ENCODE measurements around the gene PLXND1.
"Not testable (repeated sequence)": the region's sequence is repeated elsewhere in the genome, so short reads cannot be mapped to it uniquely, and the experiment has no call there.

PLXND1 gene

DNA sequence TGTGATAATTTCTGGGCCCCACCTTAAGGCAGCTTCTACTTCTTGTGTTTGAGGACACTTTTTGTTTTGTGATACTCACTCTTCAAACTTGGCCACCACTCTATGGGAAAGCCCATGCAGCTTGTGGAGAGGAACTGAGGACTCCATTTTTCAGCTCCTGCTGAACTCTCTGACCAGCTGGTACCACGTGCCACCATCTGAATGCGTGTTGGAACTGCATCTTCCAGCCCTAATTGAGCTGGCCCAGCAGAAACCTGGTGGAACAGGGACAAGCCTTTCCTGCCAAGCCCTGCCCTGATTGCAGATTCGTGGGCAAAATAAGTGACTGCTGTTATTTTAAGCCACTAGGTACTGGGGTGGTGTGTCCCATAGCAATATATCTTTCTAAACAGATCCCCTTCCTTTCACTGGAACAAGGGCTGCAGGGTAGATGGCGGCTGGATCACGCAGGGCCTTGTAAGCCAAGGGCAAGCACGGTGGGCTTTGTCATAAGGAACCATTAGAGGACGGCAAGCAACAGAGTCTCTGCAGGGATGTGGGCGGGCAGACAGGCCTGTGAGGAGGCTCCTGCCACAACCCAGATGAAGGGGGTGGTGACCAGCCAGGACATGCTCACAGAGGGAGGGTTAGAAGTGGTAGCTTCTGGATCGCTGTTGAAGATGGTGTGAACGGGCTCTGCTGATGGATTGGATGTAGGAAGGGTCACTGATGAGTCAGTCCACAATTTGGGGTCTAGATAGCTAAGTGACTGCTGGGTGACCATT, 54.0 kb downstream of the PLXND1 start:
- DNase-seq (ENCODE audit: low read depth in 2 of 2) = no peak

DNA sequence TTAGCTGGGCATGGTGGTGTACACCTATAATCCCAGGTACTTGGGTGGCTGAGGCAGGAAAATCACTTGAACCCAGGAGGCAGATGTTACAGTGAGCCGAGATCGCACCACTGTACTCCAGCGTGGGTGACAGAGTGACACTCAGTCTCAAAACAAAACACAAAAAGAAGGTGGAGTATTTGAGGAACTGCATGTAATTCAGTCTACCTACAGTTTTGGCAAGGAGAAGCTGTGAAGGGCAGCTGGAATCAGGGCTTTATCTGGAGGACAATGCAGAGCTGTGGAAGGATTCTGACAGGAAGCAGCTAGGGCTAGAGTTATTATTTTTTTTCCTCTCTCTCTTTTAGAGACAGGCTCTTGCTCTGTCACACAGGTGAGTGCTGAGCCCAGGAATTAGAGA, 56.7 kb downstream of the PLXND1 start:
- no peak for DNase-seq (ENCODE audit: low read depth in 2 of 2)

DNA sequence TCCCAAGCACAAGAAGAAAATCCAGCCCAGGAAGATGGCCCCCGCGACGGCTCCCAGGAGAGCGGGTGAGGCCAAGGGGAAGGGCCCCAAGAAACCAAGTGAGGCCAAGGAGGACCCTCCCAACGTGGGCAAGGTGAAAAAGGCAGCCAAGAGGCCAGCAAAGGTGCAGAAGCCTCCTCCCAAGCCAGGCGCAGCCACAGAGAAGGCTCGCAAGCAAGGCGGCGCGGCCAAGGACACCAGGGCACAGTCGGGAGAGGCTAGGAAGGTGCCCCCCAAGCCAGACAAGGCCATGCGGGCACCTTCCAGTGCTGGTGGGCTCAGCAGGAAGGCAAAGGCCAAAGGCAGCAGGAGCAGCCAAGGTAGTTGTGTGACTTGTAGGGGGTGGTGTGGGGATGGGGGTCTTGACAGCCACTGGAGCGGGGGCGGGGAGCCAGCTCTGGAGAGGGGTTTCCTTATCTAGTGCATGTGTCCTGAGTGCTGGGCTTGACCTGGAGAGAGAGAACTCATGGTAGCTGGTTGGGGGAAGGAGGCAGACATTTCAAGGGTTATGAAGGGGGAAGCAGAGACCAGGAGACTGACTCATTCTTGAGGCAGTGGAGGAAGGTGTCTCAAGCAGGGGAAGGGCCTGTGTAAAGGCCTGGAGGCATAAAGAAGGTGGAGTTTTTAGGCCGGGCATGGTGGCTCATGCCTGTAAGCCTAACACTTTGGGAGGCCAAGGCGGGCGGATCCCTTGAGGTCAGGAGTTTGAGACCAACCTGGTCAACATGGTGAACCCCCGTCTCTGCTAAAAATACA, 57.3 kb downstream of the PLXND1 start:
- no peak for DNase-seq (ENCODE audit: low read depth in 2 of 2)

DNA sequence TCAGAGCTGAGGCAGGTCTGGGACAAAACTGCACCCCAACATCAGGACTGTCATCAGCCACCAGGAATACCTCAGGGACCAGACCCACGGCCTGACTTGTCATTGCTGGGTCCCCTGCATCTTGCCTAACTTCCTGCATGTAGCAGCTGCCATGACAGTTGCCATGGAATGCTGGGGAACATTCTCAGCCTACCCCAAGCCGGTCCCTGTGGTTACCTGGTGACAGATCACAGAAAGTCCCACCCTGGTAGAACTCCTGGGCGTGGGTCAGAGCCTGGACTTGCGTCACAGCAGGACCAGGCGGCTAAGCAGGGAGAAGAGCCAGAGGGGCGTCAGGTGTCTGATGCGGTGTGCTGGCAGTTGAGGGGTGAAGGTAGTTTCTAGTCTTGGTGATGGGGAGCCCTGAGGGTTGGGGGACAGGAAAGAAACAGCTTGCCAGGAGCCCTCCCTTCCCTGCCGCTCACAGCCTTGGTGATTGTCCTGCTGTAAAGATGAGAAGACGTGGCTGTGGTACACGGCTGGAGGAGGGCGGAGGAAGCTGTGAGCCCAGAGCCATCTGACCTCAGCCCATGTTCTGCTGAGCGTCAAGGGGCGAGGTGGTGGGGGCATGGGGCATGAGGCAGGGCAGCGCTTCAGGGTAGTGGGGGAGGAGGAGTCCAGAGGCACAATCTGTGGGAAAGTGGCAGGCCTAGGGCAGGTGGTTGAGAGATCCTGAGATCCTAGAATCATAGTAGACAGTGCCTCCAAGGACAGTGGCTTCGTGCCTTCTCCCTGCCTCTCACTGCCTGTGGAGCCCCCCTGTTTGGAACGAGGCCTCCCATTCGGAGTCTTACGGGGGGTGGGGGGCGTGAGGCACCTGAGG, 58.1 kb downstream of the PLXND1 start:
- no peak for DNase-seq (ENCODE audit: low read depth in 2 of 2)

DNA sequence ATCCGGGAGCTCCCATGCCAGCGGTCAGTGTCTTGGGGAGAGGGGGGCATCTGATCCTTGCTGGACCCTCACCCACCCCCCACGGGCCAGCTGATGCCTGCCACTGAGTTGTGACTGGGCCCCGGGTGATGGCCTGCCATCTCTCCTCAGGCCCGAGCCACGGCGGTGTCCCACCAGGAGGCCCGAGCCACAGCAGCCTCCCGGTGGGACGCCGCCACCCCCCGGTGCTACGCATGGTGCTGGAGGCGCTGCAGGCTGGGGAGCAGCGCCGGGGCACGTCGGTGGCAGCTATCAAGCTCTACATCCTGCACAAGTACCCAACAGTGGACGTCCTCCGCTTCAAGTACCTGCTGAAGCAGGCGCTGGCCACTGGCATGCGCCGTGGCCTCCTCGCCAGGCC, 59.2 kb downstream of the PLXND1 start:
- DNase-seq (ENCODE audit: low read depth in 2 of 2) = no peak

DNA sequence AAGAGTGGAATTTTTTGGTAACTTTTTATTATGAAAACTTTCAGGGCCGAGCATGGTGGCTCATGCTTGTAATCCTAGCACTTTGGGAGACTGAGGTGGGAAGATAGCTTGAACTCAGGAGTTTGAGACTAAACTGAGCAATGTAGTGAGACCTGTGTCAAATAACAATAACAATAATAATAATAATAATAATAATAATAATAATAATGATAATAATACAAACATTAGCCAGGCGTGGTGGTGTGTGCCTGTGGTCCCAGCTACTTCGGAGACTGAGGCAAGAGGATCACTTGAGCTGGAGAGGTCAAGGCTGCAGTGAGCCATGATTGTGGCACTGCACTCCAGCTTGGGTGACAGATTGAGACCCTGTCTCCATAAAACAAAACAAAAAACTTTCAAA, 60.5 kb downstream of the PLXND1 start:
- not testable (repeated sequence) for DNase-seq (ENCODE audit: low read depth in 2 of 2)

DNA sequence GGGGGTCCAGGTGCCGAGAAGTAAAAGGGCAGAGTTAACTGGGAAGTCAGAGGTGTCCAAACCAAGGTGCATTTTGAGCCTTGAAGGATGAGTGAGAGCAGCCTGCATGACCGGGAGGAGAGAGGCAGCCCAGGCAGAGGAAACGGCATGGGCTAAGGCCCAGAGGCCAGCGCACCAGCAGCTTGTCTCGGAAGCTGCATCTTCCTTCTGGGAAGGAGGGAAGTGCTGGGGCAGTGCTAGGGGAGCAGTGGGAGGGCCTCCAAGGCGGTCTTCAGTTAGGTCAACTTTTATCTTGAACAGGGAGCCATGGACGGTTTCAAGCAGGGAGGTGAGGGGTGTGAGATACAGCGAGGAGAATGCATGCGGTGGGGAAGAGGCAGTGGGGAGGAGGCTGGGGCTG, 62.5 kb downstream of the PLXND1 start:
- DNase-seq (ENCODE audit: low read depth in 2 of 2) = no peak

DNA sequence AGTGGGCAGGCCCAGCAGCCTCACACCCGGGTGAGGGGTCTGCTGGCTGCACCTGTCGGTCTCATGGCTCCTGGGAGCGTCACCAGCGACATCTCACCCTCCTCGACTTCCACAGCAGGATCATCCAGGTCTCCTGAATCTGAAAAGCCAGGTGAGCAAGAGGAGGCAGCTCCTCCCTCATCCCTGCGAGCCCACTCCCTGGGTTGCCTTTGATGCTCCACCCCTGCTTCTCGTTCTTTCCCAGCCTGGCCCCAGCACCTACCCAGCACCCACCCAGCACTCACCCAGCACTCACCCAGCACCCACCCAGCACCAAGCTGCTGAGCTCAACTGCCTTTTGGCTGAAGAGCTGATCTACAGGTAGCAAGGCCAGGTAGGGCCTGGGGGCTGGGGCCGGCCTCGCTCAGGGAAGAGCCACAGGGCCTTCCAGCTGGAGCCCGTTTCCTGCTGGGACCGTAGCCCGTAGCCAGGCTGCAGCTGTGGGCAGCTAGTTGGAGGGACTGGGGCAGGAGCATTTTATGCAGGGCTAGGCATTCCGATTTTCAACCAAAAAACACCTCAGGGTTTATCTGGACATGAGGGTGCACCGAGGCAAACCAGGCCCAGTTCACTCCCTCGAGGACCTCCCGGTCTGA, 63.2 kb downstream of the PLXND1 start, which contains the start of gene H1-8:
Gene H1-8 (plus strand): TSS at position 20 of the 635 bp plus-strand sequence. CDS start 44 bp downstream, at position 64.
- no peak for DNase-seq (ENCODE audit: low read depth in 2 of 2)

DNA sequence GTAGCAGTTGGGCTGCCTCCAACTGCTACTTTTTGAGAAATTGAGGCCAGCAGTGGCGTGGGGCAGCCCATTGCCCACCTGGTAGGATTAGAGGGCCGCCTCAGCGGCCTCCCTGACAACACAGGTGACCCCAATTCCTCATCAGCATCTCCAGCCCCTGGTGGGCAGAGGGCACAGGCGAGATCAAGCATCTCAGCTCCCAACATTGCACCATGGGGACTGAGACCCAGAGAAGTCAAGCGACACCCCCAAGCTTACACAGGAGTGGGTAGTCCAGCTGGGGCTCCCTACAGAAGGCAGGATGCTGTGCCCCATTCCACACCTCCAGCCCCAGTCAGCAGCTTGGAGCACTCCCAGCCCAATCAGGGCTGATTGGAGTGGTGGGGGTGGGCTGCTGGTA, 63.7 kb downstream of the PLXND1 start:
- DNase-seq (ENCODE audit: low read depth in 2 of 2) = no peak

DNA sequence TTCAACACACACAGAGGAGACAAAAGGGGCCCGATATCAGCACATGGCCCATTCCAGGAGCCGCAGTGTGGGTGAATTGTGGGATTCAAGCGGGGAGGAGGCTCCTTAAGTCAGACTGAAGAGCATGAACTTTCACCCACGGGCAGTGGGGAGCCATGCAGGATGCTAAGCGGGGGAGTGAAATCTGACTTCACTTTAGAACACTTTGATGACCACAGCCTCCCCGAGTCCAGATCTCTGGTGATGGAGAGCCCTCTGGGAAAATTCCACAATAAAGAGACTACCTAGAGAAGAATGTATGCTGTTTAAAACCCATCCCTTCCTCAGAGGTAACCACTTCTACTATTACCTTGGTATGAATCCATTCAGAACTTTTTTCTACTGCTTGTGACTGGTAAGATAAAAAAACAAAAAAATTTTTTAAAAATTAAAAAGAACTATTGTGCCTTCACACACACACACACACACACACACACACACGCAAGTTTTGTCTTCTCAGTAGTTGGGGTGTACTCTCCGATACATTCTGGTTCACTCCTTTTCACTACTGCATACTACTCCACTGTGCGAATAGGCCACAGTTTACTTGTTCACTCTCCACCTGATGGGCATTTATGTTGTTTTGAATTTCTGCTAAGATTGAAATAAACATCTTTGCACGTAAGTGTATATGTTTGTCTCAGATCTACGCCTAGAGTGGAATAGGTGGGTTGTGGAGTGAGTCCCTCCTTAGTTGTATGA, 65.5 kb downstream of the PLXND1 start:
- DNase-seq (ENCODE audit: low read depth in 2 of 2) = no peak

DNA sequence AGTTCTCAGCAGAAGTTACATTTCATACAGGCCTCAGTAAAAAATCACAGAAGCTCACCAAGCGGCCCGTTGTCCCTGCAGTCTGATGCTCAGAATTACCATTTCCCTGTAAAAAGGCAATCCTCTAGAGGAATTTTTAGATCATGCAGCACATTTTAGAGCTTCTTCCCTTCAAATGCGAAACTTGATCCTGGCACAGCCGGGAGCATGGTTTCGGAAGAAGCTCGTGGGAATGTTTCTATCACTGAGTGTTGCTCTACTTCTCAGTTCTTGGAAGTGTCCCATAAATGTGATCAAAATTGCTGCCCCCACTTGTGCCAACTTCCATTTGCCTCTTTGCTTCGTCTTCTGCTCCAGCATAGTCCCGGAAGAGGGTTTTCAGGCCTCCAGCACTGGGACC, 67.3 kb downstream of the PLXND1 start:
- no peak for DNase-seq (ENCODE audit: low read depth in 2 of 2)

DNA sequence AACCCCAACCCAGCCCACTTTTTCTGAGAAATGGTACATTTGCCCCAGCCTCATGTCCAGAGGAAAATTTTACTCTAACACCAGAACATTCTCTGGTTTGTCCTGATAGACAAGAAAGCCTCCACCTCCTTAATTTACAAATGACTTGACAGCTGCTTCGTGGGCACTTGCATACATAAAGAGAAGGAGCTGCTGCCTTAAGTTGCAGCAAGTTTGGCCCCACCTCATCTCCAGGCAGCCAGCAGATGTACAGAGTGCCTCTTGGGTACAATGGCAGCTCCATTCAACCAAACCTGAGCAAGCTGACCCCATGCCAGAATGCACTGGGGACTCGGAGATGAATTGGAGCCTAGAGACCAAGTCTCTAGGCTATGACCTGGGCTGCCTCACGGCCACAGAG, 69.7 kb downstream of the PLXND1 start:
- DNase-seq (ENCODE audit: low read depth in 2 of 2) = no peak

DNA sequence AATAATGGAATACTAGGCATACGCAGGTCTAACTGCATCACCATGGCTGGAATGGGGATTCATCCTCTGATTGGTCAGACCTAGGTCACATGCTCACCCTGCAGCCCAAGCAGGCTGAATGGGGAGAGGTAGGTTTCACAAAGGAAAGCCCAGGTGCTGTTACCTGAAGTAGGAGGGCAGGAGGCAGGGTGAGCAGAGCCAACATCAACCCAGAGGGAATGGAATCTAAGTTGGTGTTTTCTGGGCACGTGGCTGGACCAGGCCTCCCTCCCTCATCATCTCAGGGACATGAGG, 70.2 kb downstream of the PLXND1 start:
- DNase-seq (ENCODE audit: low read depth in 2 of 2) = no peak

DNA sequence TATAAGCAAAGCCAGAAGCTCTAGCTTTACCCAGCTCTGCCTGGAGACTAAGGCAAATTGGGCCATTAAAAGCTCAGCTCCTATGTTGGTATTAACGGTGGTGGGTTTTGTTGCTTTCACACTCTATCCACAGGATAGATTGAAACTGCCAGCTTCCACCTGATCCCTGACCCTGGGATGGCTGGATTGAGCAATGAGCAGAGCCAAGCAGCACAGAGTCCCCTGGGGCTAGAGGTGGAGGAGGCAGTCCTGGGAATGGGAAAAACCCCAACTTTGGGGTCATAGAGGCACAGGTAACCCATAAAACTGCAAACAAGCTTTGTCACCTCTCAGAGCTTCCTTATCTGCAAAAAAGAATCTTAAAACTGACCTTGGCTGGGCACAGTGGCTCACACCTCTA, 71.4 kb downstream of the PLXND1 start:
- no peak for DNase-seq (ENCODE audit: low read depth in 2 of 2)

DNA sequence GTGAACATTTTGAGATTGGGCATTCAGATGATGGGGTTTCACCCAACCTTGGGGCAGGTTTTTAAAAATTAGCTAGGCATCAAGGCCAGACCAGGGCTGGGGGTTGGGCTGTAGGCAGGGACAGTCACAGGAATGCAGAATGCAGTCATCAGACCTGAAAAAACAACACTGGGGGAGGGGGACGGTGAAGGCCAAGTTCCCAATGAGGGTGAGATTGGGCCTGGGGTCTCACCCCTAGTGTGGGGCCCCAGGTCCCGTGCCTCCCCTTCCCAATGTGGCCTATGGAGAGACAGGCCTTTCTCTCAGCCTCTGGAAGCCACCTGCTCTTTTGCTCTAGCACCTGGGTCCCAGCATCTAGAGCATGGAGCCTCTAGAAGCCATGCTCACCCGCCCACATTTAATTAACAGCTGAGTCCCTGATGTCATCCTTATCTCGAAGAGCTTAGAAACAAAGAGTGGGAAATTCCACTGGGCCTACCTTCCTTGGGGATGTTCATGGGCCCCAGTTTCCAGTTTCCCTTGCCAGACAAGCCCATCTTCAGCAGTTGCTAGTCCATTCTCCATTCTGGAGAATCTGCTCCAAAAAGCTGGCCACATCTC, 71.9 kb downstream of the PLXND1 start:
- DNase-seq (ENCODE audit: low read depth in 2 of 2) = no peak

DNA sequence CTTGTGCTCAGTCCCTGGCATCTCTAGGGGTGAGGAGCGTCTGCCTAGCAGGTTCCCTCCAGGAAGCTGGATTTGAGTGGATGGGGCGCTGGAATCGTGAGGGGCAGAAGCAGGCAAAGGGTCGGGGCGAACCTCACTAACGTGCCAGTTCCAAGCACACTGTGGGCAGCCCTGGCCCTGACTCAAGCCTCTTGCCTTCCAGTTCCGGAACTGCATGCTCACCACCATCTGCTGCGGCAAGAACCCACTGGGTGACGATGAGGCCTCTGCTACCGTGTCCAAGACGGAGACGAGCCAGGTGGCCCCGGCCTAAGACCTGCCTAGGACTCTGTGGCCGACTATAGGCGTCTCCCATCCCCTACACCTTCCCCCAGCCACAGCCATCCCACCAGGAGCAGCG, 73.1 kb downstream of the PLXND1 start:
- no peak for DNase-seq (ENCODE audit: low read depth in 2 of 2)

DNA sequence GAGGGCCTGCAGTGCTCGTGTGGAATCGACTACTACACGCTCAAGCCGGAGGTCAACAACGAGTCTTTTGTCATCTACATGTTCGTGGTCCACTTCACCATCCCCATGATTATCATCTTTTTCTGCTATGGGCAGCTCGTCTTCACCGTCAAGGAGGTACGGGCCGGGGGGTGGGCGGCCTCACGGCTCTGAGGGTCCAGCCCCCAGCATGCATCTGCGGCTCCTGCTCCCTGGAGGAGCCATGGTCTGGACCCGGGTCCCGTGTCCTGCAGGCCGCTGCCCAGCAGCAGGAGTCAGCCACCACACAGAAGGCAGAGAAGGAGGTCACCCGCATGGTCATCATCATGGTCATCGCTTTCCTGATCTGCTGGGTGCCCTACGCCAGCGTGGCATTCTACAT, 74.2 kb downstream of the PLXND1 start:
- DNase-seq (ENCODE audit: low read depth in 2 of 2) = no peak

DNA sequence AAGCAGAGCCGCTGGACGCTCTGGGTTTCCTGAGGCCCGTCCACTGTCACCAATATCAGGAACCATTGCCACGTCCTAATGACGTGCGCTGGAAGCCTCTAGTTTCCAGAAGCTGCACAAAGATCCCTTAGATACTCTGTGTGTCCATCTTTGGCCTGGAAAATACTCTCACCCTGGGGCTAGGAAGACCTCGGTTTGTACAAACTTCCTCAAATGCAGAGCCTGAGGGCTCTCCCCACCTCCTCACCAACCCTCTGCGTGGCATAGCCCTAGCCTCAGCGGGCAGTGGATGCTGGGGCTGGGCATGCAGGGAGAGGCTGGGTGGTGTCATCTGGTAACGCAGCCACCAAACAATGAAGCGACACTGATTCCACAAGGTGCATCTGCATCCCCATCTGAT, 74.8 kb downstream of the PLXND1 start:
- DNase-seq (ENCODE audit: low read depth in 2 of 2) = no peak

DNA sequence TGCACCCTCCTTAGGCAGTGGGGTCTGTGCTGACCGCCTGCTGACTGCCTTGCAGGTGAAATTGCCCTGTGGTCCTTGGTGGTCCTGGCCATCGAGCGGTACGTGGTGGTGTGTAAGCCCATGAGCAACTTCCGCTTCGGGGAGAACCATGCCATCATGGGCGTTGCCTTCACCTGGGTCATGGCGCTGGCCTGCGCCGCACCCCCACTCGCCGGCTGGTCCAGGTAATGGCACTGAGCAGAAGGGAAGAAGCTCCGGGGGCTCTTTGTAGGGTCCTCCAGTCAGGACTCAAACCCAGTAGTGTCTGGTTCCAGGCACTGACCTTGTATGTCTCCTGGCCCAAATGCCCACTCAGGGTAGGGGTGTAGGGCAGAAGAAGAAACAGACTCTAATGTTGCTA, 75.7 kb downstream of the PLXND1 start:
- DNase-seq (ENCODE audit: low read depth in 2 of 2) = no peak

DNA sequence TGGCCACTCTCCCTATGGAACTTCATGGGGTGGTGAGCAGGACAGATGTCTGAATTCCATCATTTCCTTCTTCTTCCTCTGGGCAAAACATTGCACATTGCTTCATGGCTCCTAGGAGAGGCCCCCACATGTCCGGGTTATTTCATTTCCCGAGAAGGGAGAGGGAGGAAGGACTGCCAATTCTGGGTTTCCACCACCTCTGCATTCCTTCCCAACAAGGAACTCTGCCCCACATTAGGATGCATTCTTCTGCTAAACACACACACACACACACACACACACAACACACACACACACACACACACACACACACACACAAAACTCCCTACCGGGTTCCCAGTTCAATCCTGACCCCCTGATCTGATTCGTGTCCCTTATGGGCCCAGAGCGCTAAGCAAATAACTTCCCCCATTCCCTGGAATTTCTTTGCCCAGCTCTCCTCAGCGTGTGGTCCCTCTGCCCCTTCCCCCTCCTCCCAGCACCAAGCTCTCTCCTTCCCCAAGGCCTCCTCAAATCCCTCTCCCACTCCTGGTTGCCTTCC, 76.2 kb downstream of the PLXND1 start:
- DNase-seq (ENCODE audit: low read depth in 2 of 2) = no peak
